CD4-positive, alpha-beta T cell treated with Interleukin-12 subunit alpha and Interleukin-12 subunit beta, for 1 hour (primary cell): ENCODE results near the gene CCHCR1.
A peak's percentile ranks its signal among the peaks of the same experiment; 100 is the strongest.

ENCODE experiments used
- DNase-seq: peaks from one replicate; pipeline ENCODE4 v3.0.0-alpha.2; 2020

The CCHCR1 gene

GRCh38 chr6:31161216-31162126 lies 3.9 kb upstream of the CCHCR1 start:
- no peak for DNase-seq

GRCh38 chr6:31158863-31159855 lies 1.6 kb upstream of the CCHCR1 start:
- peak; percentile 24 for DNase-seq

- DNase-seq = peak; percentile 99
Measured at GRCh38 chr6:31158140-31158862, 699 bp upstream of the CCHCR1 start, which contains the start of gene TCF19. TSS of gene TCF19 (plus strand) at chr6:31158589. CDS start at chr6:31159470, 881 bp downstream.

GRCh38 chr6:31156641-31157040 lies 961 bp downstream of the CCHCR1 start:
- DNase-seq = no peak

GRCh38 chr6:31154436-31154835 lies 3.2 kb downstream of the CCHCR1 start:
- no peak for DNase-seq

GRCh38 chr6:31152781-31153180 lies 4.8 kb downstream of the CCHCR1 start:
- DNase-seq = no peak

- no peak for DNase-seq
Measured at GRCh38 chr6:31149827-31150447, 7.7 kb downstream of the CCHCR1 start.

GRCh38 chr6:31145386-31145785 lies 12.2 kb downstream of the CCHCR1 start:
- no peak for DNase-seq

- DNase-seq = no peak
Measured at GRCh38 chr6:31144970-31145340, 12.6 kb downstream of the CCHCR1 start.

GRCh38 chr6:31144296-31144969 lies 13.2 kb downstream of the CCHCR1 start:
- DNase-seq = no peak

GRCh38 chr6:31143148-31143547 lies 14.5 kb downstream of the CCHCR1 start:
- DNase-seq = no peak

GRCh38 chr6:31142361-31142761 lies 15.2 kb downstream of the CCHCR1 start:
- DNase-seq = no peak

GRCh38 chr6:31140643-31141042 lies 17.0 kb downstream of the CCHCR1 start:
- no peak for DNase-seq

GRCh38 chr6:31139599-31139998 lies 18.0 kb downstream of the CCHCR1 start:
- no peak for DNase-seq

- no peak for DNase-seq
Measured at GRCh38 chr6:31138982-31139381, 18.6 kb downstream of the CCHCR1 start, which contains the start of gene PSORS1C2. TSS of gene PSORS1C2 (minus strand) at chr6:31139066. CDS start at chr6:31139026, 40 bp downstream.

- no peak for DNase-seq
Measured at GRCh38 chr6:31135710-31136109, 21.9 kb downstream of the CCHCR1 start.

- DNase-seq = no peak
Measured at GRCh38 chr6:31132806-31133205, 24.8 kb downstream of the CCHCR1 start.

- DNase-seq = no peak
Measured at GRCh38 chr6:31131595-31131994, 26.0 kb downstream of the CCHCR1 start.

- DNase-seq = no peak
Measured at GRCh38 chr6:31130751-31131150, 26.9 kb downstream of the CCHCR1 start.

GRCh38 chr6:31129130-31129529 lies 28.5 kb downstream of the CCHCR1 start:
- no peak for DNase-seq

GRCh38 chr6:31128093-31128676 lies 29.4 kb downstream of the CCHCR1 start:
- DNase-seq = peak; percentile 76
